ENCODE data around the gene AKAP10.

The AKAP10 gene

GRCh38 chr17:20009302-20010098 lies 31.9 kb upstream of the AKAP10 start, which contains the start of gene SPECC1 (continued):
- TF ChIP-seq ZNF514 (tag by site-specific recombination; IDR thresholded peaks at IDR 0.05) (no peak), ZNF404 (tag by site-specific recombination; IDR thresholded peaks at IDR 0.05) (no peak), ZNF555 (tag by site-specific recombination; conservative IDR thresholded peaks at IDR 0.05) (no peak), ZNF112 (tag by site-specific recombination; IDR thresholded peaks at IDR 0.05) (no peak), ZNF530 (tag by site-specific recombination; IDR thresholded peaks at IDR 0.05; ENCODE audit: low read depth) (no peak), ZNF544 (tag by site-specific recombination; IDR thresholded peaks at IDR 0.05) (no peak), ZNF664 (tag by site-specific recombination; IDR thresholded peaks at IDR 0.05) (no peak), ZNF416 (tag by site-specific recombination; IDR thresholded peaks at IDR 0.05) (no peak), YY2 (tag by site-specific recombination; IDR thresholded peaks at IDR 0.05) (no peak), ZNF362 (tag by site-specific recombination; IDR thresholded peaks at IDR 0.05) (no peak), SCRT1 (tag by site-specific recombination; IDR thresholded peaks at IDR 0.05; ENCODE audit: borderline replicate concordance) (no peak), PRDM10 (tag by site-specific recombination; IDR thresholded peaks at IDR 0.05) (peak; percentile 79), ZNF513 (tag by site-specific recombination; IDR thresholded peaks at IDR 0.05) (no peak), ZNF791 (tag by site-specific recombination; IDR thresholded peaks at IDR 0.05) (no peak), ZNF423 (tag by site-specific recombination; IDR thresholded peaks at IDR 0.05) (peak; percentile 70; the same call in 1 of the 2 replicates), ZNF114 (tag by site-specific recombination; IDR thresholded peaks at IDR 0.05) (no peak), ZNF626 (tag by site-specific recombination; IDR thresholded peaks at IDR 0.05) (peak; percentile 79; the same call in 1 of the 2 replicates), ZBTB1 (tag by site-specific recombination; IDR thresholded peaks at IDR 0.05) (no peak), KLF9 (tag by site-specific recombination; IDR thresholded peaks at IDR 0.05; ENCODE audit: low read depth) (0 out of 2 replicates have a peak, but pooled peaks have one; percentile 29), WT1 (tag by site-specific recombination; IDR thresholded peaks at IDR 0.05) (no peak), ZNF629 (tag by site-specific recombination; IDR thresholded peaks at IDR 0.05) (0 out of 2 replicates have a peak, but pooled peaks have one; percentile 5), ZSCAN16 (tag by site-specific recombination; IDR thresholded peaks at IDR 0.05) (peak; percentile 27; the same call in 1 of the 2 replicates), PBX3 (CRISPR knock-in tag; IDR thresholded peaks at IDR 0.05) (peak; percentile 33; the same call in 1 of the 2 replicates), ZNF501 (tag by site-specific recombination; IDR thresholded peaks at IDR 0.05) (no peak), ZNF140 (tag by site-specific recombination; IDR thresholded peaks at IDR 0.05) (no peak), KLF1 (tag by site-specific recombination; IDR thresholded peaks at IDR 0.05) (0 out of 2 replicates have a peak, but pooled peaks have one; percentile 13), KLF16 (tag by site-specific recombination; IDR thresholded peaks at IDR 0.05) (peak; percentile 47; the same call in 1 of the 2 replicates), HOXA7 (CRISPR knock-in tag; IDR thresholded peaks at IDR 0.05; ENCODE audit: borderline replicate concordance) (no peak), ZNF248 (tag by site-specific recombination; IDR thresholded peaks at IDR 0.05) (no peak), ZNF670 (tag by site-specific recombination; IDR thresholded peaks at IDR 0.05; ENCODE audit: low read depth) (no peak), ZIC2 (tag by site-specific recombination; IDR thresholded peaks at IDR 0.05) (peak; percentile 79), ZSCAN18 (tag by site-specific recombination; IDR thresholded peaks at IDR 0.05) (no peak), ZNF830 (tag by site-specific recombination; IDR thresholded peaks at IDR 0.05; ENCODE audit: low read depth) (no peak)

Measured in HEK293 (cell line).